Caki2 (cell line): ENCODE measurements around the gene KIFC1. TPM values are rescaled to one million over a fixed set of nuclear protein-coding genes. Genes with fewer than 3 reads are reported as not detected.
A peak's percentile ranks its signal among the peaks of the same experiment; 100 is the strongest.

Experiments
- DNase-seq: peaks from one replicate; pipeline ENCODE4 v3.0.0-alpha.2; 2015; ENCODE audit warnings: low read depth
- in situ Hi-C: cut with HindIII; loops from 2 replicates; pipeline ENCODE4 v1.10.0; 2016; ENCODE audit warnings: low sequenced_read_pairs, low pct_unique_long_range_greater_than_20kb, mixed read lengths
- total RNA-seq: library from RNA; depleted of rRNA; stranded (reverse); fragments of >200 nt; shearing (Covaris generic); gene quantifications from 2 replicates; pipeline ENCODE4 v1.2.3, GENCODE V29; 2014; ENCODE audit warnings: low replicate concordance; rRNA removed

Gene KIFC1
- total RNA-seq, 1 experiment from 2014 or later = 179 TPM

DNA sequence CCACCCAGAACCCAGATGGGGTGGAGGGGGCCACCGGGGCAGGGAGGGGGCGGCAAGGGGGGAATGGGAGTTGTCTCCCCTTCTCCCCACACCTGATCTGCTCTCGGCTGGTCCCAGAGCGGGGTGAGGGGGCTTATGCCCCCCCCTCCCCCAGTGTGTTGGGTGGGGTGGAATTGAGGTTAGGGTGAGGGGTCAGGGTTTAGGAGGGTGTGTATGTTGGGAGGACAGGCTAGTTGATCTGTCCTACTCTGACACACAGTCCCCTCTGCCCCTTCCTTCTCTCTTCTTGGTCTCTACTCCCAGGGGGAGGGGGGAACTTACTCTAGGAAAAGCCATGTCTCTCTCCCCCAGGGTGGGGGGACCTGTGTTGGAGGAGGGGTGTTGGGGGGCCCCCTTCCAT is 60.9 kb downstream of the KIFC1 start:
- in situ Hi-C loops = no loop called here
- no peak for DNase-seq

DNA sequence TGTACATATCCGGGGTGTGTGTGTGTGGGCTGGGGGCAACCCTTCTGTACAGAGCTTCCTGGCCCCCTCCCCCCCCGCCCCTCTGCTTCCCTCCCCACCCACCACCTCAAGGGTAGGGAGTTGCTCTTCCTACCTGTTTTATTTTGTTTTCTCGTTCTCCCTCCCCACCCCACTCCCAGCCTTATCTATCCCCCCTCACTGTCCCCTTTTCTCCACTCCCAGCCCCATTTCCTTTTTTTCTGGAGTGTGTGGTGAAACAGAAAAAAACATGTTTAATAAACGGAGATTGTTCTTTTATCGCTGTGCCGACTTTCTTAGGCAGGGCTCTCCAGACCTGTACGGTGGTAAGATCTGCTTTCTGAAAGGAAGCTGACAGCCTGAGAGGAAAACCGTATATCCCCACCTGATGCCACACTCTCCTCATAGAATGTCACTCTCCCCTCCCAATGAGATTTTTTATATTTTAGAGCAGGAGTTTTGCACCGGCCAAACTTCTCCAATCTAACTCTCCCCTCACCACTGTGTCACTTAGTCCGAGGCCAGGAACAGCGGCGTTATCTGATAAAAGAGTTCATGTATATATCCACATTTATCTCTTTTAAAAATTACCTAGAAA is 61.9 kb downstream of the KIFC1 start:
- in situ Hi-C loops = no loop called here
- no peak for DNase-seq

GRCh38 chr6:33454009-33454946 is 62.7 kb downstream of the KIFC1 start, which contains the start of gene ZBTB9:
Gene ZBTB9 (plus strand): TSS chr6:33454576. CDS start chr6:33455101, 525 bp downstream.
- DNase-seq = peak; percentile 96
- in situ Hi-C loops = no loop called here

DNA sequence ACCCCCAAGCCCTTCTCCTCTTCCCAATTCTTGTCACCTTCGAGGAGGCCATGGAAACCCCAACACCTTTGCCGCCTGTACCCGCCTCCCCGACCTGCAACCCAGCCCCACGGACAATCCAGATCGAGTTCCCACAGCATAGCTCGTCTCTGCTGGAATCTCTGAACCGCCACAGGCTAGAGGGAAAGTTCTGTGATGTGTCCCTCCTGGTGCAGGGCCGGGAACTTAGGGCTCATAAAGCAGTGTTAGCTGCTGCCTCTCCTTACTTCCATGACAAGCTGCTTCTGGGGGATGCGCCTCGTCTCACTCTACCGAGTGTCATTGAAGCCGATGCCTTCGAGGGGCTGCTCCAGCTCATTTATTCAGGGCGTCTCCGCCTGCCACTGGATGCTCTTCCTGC is 63.4 kb downstream of the KIFC1 start:
- in situ Hi-C loops = no loop called here
- DNase-seq = no peak

GRCh38 chr6:33456156-33456555 is 64.5 kb downstream of the KIFC1 start:
- in situ Hi-C loops = no loop called here
- DNase-seq = no peak

DNA sequence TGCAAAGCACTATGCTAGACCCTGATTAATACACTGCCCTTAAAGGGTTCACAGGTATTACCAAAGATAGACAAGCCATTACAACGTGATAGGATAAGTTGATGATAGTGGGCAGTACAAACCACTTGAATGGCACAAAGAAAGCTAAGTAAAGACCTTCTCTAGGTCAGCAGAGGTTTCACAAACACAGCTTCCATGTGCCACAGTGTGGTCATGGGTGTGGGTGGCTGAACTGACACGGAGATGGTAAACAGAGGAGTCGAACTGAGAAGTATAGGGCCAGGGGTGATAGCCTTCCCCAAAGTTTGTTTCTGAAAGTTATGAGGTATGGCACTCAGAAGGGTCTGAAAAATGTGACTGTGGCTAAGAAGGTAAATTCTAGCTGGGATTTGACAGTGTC is 67.1 kb downstream of the KIFC1 start:
- no peak for DNase-seq
- in situ Hi-C loops = no loop called here

DNA sequence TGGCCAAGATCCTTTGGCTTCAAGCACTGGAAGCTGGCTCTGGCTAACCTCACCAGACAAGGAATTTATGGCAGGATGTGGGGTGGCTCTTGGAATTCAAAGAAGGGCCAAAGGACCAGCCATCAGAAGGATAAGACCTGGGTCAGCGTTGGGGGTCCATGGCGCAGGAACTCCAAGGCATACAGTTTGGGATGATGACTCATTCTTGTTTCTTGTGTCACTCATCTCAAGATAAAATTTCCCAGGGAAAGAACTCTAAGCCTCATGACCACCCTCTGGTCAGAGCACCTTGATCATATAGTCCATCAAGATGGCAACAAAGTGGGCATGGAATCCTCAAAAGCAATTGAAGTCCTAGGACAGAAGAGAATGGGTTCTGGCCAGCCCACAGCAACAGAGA is 67.6 kb downstream of the KIFC1 start:
- DNase-seq = no peak
- in situ Hi-C loops = no loop called here

Other genes starting within 250 kb of the KIFC1 start
- gene COL11A2, start 199.4 kb upstream of the KIFC1 start, total RNA-seq = 0.20 and 1.4 TPM in 2 replicates
- 25.1 and 30.0 TPM in 2 replicates for gene RXRB, start 191.2 kb upstream of the KIFC1 start, total RNA-seq
- 232 and 245 TPM in 2 replicates for gene SLC39A7, start 191.0 kb upstream of the KIFC1 start, total RNA-seq
- 41.2 and 79.7 TPM in 2 replicates for gene HSD17B8, start 187.2 kb upstream of the KIFC1 start, total RNA-seq
- gene RING1, start 183.3 kb upstream of the KIFC1 start, total RNA-seq = 51.4 and 56.9 TPM in 2 replicates
- gene VPS52, start 119.9 kb upstream of the KIFC1 start, total RNA-seq = 21.1 and 27.6 TPM in 2 replicates
- gene RPS18, start 119.7 kb upstream of the KIFC1 start, total RNA-seq = 3,205 and 3,207 TPM in 2 replicates
- gene B3GALT4, start 114.7 kb upstream of the KIFC1 start, total RNA-seq = not detected in 2 replicates
- 92.5 and 98.2 TPM in 2 replicates for gene WDR46, start 102.6 kb upstream of the KIFC1 start, total RNA-seq
- gene PFDN6, start 102.2 kb upstream of the KIFC1 start, total RNA-seq = 151 and 264 TPM in 2 replicates
- 38.8 and 53.7 TPM in 2 replicates for gene RGL2, start 92.9 kb upstream of the KIFC1 start, total RNA-seq
- 132 and 145 TPM in 2 replicates for gene TAPBP, start 77.7 kb upstream of the KIFC1 start, total RNA-seq
- gene ZBTB22, start 74.1 kb upstream of the KIFC1 start, total RNA-seq = 16.1 and 16.6 TPM in 2 replicates
- 56.5 and 59.5 TPM in 2 replicates for gene DAXX, start 68.9 kb upstream of the KIFC1 start, total RNA-seq
- 32.5 and 43.2 TPM in 2 replicates for gene PHF1, start 19.2 kb downstream of the KIFC1 start, total RNA-seq
- 303 and 346 TPM in 2 replicates for gene CUTA, start 26.3 kb downstream of the KIFC1 start, total RNA-seq
- gene SYNGAP1, start 28.2 kb downstream of the KIFC1 start, total RNA-seq = 0.14 TPM in 2 replicates
- 14.3 and 39.3 TPM in 2 replicates for gene ZBTB9, start 62.8 kb downstream of the KIFC1 start, total RNA-seq
- gene BAK1, start 188.5 kb downstream of the KIFC1 start, total RNA-seq = 101 and 103 TPM in 2 replicates
- 59.3 and 60.1 TPM in 2 replicates for gene ITPR3, start 229.5 kb downstream of the KIFC1 start, total RNA-seq